Measurements from ENCODE around the gene SLC30A2. TPM values are rescaled to one million over a fixed set of nuclear protein-coding genes. Genes with fewer than 3 reads are reported as not detected.

Gene SLC30A2
- total RNA-seq, 1 donor from 2014 or later = not detected

GRCh38 chr1:26023009-26023408 lies 22.9 kb downstream of the SLC30A2 start:
- DNase-seq (ENCODE audit: low read depth, low spot score) = no peak

GRCh38 chr1:26022404-26022779 lies 23.5 kb downstream of the SLC30A2 start:
- no peak for DNase-seq (ENCODE audit: low read depth, low spot score)

- DNase-seq (ENCODE audit: low read depth, low spot score) = no peak
Observed at GRCh38 chr1:26021647-26022403, 24.1 kb downstream of the SLC30A2 start, which contains the start of gene EXTL1. Gene EXTL1, plus strand, starts transcription at chr1:26021775. Its CDS starts 872 bp downstream, at chr1:26022647.

- DNase-seq (ENCODE audit: low read depth, low spot score) = no peak
Observed at GRCh38 chr1:26020941-26021646, 24.8 kb downstream of the SLC30A2 start.

- DNase-seq (ENCODE audit: low read depth, low spot score) = no peak
Observed at GRCh38 chr1:26020330-26020768, 25.6 kb downstream of the SLC30A2 start.

- DNase-seq (ENCODE audit: low read depth, low spot score) = no peak
Observed at GRCh38 chr1:26019641-26020315, 26.1 kb downstream of the SLC30A2 start.

- DNase-seq (ENCODE audit: low read depth, low spot score) = no peak
Observed at GRCh38 chr1:26017606-26018005, 28.3 kb downstream of the SLC30A2 start.

GRCh38 chr1:26016953-26017545 lies 28.9 kb downstream of the SLC30A2 start:
- DNase-seq (ENCODE audit: low read depth, low spot score) = no peak

GRCh38 chr1:26016258-26016952 lies 29.5 kb downstream of the SLC30A2 start:
- no peak for DNase-seq (ENCODE audit: low read depth, low spot score)

GRCh38 chr1:26015358-26015757 lies 30.6 kb downstream of the SLC30A2 start:
- no peak for DNase-seq (ENCODE audit: low read depth, low spot score)

GRCh38 chr1:26014179-26014578 lies 31.7 kb downstream of the SLC30A2 start:
- no peak for DNase-seq (ENCODE audit: low read depth, low spot score)

GRCh38 chr1:26012864-26013263 lies 33.1 kb downstream of the SLC30A2 start:
- no peak for DNase-seq (ENCODE audit: low read depth, low spot score)

GRCh38 chr1:26010825-26011224 lies 35.1 kb downstream of the SLC30A2 start:
- DNase-seq (ENCODE audit: low read depth, low spot score) = no peak

- DNase-seq (ENCODE audit: low read depth, low spot score) = no peak
Observed at GRCh38 chr1:26009796-26010447, 36.0 kb downstream of the SLC30A2 start.

GRCh38 chr1:26006710-26007109 lies 39.2 kb downstream of the SLC30A2 start:
- DNase-seq (ENCODE audit: low read depth, low spot score) = no peak

GRCh38 chr1:26005434-26006105 lies 40.3 kb downstream of the SLC30A2 start:
- no peak for DNase-seq (ENCODE audit: low read depth, low spot score)

- DNase-seq (ENCODE audit: low read depth, low spot score) = no peak
Observed at GRCh38 chr1:26003756-26004155, 42.2 kb downstream of the SLC30A2 start.

- DNase-seq (ENCODE audit: low read depth, low spot score) = no peak
Observed at GRCh38 chr1:26003262-26003661, 42.7 kb downstream of the SLC30A2 start.

GRCh38 chr1:25999041-25999800 lies 46.7 kb downstream of the SLC30A2 start:
- no peak for DNase-seq (ENCODE audit: low read depth, low spot score)

Measured in pulmonary artery endothelial cell (primary cell).